Activated T-cell treated with anti-CD3 and anti-CD28 coated beads for 48 hours (primary cell): ENCODE data around the gene ABCA12.
"Not testable (repeated sequence)": the region's sequence is repeated elsewhere in the genome, so short reads cannot be mapped to it uniquely, and the experiment has no call there.

Experiments
- DNase-seq: peaks from one replicate; pipeline ENCODE4 v3.0.0-alpha.2; 2020; ENCODE audit warnings: low read depth

The ABCA12 gene, protein sequence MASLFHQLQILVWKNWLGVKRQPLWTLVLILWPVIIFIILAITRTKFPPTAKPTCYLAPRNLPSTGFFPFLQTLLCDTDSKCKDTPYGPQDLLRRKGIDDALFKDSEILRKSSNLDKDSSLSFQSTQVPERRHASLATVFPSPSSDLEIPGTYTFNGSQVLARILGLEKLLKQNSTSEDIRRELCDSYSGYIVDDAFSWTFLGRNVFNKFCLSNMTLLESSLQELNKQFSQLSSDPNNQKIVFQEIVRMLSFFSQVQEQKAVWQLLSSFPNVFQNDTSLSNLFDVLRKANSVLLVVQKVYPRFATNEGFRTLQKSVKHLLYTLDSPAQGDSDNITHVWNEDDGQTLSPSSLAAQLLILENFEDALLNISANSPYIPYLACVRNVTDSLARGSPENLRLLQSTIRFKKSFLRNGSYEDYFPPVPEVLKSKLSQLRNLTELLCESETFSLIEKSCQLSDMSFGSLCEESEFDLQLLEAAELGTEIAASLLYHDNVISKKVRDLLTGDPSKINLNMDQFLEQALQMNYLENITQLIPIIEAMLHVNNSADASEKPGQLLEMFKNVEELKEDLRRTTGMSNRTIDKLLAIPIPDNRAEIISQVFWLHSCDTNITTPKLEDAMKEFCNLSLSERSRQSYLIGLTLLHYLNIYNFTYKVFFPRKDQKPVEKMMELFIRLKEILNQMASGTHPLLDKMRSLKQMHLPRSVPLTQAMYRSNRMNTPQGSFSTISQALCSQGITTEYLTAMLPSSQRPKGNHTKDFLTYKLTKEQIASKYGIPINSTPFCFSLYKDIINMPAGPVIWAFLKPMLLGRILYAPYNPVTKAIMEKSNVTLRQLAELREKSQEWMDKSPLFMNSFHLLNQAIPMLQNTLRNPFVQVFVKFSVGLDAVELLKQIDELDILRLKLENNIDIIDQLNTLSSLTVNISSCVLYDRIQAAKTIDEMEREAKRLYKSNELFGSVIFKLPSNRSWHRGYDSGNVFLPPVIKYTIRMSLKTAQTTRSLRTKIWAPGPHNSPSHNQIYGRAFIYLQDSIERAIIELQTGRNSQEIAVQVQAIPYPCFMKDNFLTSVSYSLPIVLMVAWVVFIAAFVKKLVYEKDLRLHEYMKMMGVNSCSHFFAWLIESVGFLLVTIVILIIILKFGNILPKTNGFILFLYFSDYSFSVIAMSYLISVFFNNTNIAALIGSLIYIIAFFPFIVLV (N-terminal part only)

DNA sequence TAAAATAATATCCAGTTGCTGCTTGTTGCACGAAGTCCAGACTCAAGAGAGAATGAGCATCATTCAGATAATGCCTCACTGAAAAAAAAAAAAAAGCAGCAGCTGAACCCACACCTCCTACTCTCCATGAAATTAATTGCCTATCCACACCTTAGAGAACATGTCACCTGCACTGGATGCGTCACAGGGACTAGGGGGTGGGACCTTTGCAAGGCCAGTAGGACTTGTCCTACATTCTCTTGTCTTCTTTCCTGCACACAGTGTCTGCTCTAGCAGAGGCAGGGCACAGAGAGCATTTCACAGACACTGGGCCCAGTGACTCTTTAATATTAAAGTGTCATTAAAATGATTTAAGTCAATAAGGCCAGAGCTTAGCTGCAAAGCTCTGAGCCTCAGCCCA lies at the start of gene ABCA12:
Gene ABCA12 (minus strand): TSS at position 148 of the 400 bp plus-strand sequence. CDS start 418 bp downstream, outside the sequence.
- DNase-seq: no peak

DNA sequence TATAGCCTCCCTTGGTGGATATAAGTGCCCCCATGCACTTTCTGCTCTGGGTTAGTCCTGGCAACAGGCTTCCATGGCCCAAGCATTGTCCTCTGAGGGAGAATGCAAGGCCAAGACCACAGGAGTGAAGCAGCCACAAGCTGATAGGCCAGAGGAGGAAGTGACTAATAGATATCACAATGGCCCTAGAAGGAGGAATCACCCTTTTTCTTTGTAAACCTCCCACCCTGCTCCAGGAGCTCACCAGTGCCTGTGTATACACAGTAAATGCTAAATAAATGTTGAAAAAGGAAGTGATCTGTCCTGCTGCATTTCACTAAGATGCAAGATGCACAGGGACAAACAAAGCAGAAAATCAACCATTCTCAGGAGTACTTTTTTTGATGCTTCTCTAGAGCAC lies 49.7 kb upstream of the ABCA12 start:
- DNase-seq: no peak

DNA sequence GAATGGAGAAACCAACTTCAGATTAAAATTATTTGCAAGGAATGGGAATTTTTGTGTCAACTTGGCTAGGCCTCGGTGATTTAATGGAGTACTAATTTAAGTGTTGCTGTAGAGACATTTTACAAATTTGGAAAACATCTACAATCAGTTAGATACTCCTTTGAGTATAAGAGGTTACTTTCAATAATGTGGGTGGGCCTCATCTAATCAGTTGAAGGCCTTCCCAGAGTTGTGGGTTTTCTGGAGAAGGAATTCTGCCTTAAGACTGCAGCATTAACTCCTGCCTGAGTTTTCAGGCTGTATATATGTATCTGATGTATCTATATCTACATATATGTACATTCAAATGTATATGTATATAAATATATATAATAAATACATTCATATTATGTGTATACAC lies 47.6 kb upstream of the ABCA12 start:
- no peak for DNase-seq

DNA sequence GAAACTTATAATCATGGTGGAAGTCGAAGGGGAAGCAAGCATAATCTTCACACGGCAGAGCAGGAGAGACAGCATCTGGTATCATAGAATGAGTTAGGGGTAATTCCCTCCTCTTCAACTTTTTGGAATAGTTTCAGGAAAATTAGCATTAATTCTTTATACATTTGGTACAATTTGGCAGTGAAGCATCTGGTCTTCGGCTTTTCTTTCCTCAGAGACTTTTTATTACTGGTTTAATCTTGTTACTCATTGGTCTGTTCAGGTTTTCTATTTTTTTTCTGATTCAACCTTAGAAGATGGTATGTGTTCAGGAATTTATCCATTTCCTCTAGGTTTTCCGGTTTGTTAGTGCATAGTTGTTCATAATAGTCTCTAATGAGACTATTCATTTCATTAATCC lies 39.7 kb upstream of the ABCA12 start:
- DNase-seq: no peak

DNA sequence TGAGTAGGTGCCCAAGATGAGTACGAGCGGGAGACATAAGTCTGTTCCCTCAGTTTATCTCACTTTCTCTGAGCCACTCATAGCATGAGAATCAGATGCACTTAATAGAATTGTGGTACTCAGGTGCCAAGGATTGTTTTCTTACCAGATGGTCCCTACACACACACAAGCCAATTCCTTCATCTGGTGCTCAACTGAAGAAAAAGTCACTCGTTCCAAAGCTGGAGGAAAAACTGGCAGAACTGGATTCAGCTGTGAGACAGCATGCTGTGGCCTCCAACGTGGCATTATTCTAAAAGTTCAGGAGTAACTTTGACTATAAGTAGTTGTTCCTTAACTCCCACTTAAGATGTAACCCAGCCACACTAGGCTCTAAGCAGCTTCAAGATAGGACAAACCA lies 33.4 kb upstream of the ABCA12 start:
- no peak for DNase-seq

DNA sequence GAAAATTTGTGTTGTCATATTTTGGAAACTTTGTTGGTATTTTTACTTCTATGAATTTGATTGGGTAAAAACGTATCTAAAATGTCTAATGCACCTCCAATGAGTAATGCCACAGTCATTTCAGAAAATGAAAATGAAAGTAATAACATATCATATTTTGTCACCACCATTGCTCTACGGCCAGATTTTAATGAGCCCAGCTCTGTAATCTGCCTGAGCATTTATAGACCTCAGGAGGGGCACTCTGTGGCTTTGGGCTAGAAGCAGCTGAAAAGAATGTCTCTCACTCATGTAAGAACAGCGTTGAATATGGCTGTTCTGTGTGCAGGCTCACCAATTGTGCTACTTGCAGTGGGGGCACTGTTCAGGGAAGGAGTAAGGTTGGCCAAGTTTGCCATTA lies 32.7 kb upstream of the ABCA12 start:
- no peak for DNase-seq

DNA sequence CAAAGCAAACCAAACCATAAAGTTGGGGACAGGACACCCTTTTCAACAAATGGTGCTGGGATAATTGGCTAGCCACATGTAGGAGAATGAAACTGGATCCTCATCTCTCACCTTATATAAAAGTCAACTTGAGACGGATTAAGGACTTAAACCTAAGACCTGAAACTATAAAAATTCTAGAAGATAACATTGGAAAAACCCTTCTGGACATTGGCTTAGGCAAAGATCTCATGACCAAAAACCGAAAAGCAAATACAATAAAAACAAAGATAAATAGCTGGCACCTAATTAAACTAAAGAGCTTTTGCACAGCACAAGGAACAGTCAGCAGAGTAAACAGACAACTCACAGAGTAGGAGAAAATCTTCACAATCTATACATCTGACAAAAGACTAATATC lies 28.1 kb upstream of the ABCA12 start:
- not testable (repeated sequence) for DNase-seq

DNA sequence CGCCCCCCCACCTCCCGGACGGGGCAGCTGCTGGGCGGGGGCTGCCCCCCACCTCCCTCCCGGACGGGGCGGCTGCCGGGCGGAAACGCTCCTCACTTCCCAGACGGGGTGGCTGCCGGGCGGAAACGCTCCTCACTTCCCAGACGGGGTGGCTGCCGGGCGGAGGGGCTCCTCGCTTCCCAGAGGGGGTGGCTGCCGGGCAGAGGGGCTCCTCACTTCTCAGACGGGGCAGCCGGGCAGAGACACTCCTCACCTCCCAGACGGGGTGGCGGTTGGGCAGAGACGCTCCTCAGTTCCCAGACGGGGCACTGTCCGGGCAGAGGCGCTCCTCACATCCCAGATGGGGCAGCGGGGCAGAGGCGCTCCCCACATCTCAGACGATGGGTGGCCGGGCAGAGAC lies 24.9 kb upstream of the ABCA12 start:
- not testable (repeated sequence) for DNase-seq

DNA sequence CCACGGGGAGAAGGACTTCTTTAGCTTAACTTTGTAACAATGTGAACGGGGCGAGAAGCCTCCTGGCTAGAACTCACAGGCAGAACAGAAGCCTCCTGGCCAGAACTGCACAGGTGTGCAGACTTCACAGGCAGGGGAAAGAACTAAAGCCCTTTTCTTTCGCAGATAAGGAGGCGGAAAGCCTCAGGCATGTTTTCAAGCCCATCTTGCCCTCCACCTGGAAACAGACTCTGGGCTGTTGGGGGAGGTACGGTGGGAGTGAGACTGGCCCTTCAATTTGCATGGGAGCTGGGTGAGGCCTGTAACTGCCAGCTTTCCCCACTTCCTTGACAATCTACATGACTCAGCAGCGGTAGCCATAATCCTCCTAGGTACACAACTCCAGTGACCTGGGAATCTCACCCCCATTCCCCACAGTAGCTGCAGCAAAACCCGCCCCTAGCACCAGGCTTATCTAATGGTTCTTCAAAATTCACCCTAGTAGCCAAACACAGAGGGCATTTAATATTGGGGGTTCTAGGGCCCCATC lies 22.9 kb upstream of the ABCA12 start:
- DNase-seq: no peak

DNA sequence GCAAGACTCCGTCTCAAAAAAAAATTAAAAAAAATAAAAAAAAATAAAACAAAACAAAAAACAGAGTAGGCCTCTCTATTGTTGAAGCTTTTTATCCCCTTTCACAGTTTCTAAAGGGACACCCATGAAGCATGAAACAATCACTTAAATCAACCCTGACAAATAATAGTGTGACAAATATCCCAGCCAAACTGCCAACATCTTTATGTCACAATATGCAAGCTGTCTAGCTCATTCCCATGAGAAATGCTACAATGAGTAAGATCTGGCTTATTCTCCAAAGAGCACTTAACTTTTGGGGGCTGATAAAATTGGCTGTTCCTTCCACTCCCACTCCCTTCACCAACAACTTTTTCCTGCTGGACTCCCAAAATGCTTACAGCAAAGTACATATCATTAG lies 21.7 kb upstream of the ABCA12 start:
- DNase-seq: no peak

DNA sequence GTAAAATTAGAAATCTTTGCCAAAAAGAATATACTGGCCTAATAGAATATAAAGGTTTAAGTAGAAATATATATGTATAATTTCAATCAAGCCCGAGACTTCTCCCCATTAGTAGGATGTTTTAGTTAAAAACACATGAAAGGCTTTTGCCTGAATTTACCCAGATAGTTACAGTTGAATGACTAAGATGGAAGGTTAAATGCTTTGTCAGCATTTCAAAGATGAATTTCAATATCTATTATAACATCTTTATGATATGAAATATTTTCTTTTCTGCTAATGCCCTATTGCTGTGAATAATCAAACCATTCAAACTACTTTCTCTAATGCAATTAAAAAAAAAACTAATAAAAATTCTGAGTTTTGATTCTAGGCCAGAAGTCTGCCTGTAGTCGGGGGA lies 18.0 kb upstream of the ABCA12 start:
- DNase-seq: no peak

DNA sequence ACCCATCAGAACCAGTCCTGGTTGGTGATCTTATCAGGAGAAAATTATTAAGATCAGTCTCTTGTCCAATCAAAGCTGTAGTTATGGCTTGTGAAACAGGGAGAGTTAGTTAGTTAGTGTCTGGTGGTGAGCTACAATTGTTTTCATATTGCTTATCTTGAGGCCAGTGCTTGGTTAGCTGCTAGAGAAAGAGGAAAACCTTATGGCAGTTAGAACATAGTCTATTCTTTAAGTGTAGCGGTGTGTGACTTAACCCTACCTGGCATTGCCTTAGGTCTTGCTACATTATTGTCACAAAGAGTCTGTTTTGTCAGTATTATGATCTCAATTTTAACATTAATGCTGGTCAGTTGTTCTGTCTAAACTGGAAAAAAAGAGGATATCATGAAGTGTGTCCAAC lies 11.5 kb upstream of the ABCA12 start:
- no peak for DNase-seq

DNA sequence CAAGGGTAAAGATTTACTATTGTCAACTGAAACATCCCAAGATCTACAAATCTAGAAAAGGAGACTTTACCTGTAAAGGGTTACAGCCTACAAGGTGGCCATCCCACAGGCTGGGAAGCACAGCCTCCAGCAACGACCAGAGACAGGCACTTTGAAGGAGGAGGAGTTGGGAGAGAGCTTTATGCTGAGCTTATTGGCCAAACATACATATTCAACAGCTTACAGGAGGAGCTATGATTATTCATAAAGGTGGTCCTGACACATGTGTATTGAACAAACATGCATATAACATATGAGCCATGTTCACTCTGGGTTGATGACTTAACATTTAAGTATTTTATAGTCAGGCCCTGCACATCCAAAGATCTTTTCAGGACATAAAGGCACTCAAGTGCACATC lies 11.1 kb upstream of the ABCA12 start:
- no peak for DNase-seq

DNA sequence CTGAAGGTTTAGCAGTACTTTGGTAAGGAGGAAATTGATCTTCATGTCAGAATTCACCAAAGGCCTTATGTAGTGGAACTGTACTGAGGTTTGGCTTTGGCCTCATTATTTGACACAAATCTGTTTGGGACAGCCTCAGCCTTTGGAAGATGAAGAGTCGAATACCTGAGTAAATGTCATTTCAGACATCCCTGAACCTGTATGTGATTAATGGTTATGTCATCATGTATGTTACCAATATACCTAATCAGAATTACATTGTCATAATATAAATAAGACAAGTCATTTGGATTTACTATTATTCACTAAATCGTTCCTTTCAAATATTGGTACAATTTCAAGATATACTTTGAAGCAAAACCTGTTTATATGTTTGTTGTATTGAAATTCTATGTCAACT lies 10.6 kb upstream of the ABCA12 start:
- DNase-seq: no peak

DNA sequence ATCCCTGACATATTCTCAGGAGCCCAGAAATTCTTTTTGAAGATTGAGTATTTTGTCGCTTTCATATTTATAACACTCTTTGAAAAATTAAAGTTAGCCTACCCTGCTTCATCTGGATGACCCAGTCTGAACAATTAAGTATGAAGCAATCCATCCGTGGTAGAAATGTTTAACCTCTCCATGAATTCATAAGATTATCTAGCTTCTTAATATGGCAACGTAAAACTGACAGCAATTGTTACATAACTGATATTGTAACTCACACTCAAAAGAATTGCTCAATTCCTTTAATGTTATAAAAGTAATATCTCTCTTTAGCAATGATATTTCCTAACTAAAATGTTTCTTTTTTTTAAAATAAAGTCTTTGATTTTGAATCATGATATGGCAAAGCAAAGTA lies 7.2 kb upstream of the ABCA12 start:
- DNase-seq: no peak

DNA sequence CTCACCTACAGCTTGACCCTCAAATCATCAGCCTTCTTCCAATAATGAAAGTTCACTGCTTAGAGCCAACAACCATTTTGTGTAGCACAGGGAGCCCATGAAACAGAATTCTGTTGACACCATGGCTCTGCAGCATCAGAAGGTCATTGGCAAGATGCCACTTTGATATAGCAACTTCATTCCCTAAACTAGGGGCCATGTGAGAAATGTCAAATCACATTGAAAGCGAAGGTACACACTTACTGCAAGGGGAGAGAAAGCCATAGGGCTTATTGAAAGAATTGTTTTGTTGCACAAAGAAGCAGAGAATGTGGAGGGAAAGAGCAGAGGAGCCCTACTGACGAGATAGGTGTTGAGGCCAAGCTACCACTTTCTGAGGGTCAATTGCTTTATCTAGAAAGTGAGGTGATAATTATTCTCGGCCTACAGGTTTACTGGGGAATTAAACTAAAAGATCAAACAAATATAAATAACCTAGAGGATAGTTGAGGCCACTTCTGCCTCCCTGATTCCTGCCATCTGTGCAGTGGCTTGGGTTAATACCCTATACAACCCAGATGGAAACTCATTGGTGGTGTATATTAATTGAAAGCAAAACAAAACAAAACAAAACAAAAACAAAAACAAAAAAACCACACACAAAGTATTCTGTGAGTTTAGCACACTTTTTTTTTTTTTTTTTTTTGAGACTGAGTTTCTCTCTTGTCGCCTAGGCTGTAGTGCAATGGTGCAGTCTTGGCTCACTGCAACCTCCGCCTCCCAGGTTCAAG lies 5.9 kb upstream of the ABCA12 start:
- DNase-seq: no peak

DNA sequence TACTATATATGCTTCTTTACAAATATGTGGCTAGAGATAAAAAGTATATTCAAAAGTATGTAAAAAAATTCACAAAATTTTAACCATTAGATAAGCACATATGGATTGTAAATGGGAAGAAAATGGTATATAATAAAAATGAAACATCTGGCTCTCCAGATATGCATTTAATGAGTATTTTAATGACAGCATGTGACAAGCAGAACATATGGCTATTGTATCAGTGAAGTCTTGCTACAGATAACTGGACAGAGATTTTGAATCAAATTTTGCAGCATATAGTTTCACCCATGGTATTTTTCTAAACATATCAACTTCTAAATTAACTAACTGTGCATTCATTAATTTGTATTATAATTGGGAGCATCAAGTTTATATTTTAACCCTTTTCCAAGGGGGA lies 5.0 kb upstream of the ABCA12 start:
- no peak for DNase-seq

DNA sequence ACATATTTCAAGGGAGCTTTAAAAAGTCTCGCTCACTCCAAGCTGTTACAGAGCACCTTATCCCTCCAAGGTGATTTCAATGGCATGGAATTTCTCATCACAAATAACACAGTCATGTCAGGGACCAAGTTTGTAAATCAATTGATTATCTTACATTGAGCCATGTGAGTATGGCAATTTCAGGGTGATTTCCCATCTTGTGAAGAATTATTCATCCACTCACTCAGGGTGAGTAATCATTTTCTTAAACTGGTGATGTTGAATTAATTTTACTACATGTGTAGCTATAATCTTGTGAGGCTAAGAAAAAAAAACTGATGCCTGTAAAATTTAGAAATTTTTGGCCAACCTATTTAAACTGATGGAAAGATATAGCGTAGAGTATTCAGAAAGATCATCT lies 3.3 kb upstream of the ABCA12 start:
- DNase-seq: no peak

DNA sequence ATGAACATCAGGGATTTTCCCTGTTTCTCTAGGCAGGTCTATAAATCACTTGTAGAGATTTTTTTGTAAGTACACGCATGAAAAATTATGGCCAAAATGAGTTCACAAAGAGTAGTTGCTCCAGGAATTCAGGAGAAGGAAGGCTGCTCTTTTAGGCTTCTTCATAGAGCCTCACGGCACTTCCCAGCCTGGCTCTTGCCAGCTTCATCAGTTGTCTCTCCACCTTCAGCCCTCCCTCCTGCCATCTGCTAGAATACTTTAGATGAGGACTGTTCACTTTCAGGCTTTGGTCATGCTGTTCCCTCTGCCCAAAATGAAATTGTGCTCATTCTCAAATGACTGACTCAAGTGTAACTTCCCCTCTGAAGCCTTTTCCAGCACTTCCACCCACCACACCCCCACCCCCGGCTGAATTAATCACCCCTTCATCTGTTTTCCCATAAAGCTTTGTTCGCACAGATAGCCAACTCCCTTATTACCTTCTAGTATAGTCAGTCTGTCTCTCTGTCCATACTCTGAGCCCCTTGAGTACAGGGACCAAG lies 1.8 kb upstream of the ABCA12 start:
- DNase-seq: no peak

DNA sequence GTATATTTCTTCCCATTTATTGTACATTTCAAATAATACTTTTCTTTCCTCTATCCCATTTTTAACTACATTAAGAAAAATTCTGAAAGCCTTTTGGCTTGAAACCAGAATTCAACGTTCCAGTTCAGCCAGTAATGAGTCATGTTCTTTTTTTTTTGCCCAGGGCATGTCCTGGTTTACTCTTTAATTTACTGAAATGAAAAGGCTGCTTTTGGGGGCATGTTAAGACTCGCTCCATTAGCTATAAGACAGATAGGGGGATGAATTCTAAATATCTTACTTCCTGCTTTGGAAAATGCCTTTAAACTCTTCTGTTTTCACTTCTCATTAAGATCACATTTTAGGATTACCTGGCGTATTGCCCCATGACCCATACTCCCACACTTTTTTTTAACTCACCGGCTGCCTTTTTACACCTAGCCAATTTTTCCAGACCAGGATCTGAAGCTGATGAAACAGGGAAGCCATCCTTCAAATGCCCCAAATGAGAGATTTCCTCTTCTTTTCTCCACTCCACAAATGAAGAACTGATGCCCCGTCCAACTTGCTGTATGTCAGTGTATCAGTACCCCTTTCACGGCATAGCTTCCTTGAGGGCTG lies 585 bp downstream of the ABCA12 start:
- DNase-seq: no peak

DNA sequence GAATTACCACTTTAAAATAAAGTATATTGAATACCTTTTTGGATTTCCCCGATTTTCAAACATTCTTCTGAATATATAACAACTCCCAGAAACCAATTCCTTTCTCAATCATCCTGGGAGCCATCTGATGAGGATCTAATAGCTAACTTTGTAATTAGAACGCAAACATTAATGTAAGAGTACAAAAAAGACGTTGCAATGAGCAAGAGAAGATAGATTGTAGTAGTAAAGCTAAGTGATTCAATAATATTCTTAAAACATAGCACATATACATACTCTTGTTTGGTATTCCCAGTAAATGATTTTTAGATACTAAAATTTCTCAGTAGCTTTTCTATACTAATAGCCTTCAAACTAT lies 1.1 kb downstream of the ABCA12 start:
- no peak for DNase-seq
